HPDE6-E6E7 (cell line): ENCODE results near the gene EPHA4.

Source experiments
- DNase-seq: peaks from one replicate; pipeline ENCODE4 v3.0.0; 2011; ENCODE audit warnings: missing footprints; ENCODE audit errors: extremely low spot score

Gene EPHA4

GRCh38 chr2:221504905-221505304 is 67.2 kb downstream of the EPHA4 start:
- DNase-seq = no peak

- no peak for DNase-seq
Measured at GRCh38 chr2:221503965-221504364, 68.1 kb downstream of the EPHA4 start.

DNA sequence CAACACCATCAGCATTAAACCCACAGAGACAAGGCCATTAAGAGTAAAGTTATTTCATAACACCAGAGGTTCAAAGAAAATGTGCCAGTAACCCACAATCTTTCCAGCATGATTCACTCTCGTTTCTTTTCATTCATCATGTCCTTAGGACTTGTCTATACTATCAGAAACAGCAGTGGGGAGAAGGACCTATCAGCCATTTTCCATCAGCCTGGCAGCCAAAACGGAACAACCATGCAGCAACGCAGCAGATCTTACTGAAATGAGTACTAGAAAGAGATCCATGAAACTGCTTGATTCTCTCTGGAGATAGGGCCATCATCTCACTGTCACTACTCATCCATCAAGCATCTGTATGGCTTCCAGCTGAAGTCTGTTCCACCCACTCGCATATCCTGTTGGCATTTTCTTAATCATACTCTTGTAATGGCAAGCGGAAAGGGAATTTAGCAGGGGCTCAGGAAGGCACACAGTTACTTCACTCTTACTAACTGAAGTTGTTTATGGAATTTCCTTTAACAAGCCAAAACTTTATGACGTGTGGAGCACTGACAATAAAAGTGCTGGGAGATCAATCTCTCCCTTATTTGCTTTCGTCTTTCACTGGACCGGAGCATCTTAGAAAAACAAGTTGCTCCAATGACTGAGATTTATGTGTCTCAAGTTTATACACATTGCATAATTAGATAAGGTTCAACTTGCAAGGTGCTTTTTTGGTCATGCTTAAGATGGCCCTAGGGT is 69.7 kb downstream of the EPHA4 start:
- no peak for DNase-seq

DNA sequence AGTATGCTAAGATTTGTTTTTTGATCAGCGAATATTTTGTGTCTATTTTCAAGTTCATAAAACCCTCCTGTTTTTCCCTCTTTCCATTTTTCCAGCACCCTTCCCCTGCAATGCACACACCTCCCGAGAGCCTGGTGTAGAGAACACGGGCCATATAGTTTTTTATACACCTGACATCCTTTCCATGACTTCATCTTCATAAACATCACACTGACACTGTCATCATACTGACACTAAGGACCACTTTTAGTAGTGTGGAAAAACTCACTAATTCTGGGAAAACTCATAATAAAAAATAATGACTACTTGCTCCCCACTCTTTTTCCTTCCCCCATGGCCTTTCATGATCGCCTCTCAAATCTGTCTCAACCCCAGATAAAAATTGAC is 70.2 kb downstream of the EPHA4 start:
- no peak for DNase-seq

- DNase-seq = no peak
Measured at GRCh38 chr2:221501210-221501882, 70.8 kb downstream of the EPHA4 start.

DNA sequence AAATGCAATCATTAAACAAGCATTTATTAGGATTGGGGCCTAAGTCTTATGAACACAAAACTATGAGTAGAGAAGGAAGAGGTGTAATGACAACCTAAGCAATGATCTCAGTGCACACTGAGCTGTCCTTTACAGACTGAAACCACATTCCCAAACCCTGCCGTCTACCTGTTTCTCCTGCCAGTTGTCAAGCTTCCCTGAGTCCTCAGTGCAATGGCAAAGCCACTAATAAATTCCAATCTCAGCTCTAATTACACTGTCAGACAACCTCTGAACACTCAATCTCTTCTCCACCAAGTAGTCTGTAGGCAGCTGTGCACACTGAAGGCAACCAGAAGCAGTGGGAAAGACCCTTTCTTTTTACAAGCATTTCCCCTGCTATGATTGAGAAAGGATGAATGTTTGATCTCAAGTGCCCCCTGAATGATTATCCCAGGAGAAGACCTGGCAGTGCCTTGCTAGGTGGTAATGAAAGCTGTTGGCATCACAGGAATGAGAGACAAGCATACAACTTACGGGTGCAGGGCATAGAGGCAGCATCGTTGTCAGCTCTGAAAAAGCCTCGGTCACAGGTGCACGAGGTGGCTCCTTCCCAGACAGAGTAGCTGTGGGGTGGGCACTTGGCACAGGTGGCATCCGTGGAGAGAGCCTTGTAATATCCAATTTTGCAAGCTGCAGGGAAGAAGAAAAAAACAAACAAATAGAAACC is 71.4 kb downstream of the EPHA4 start:
- no peak for DNase-seq

GRCh38 chr2:221495731-221496130 is 76.4 kb downstream of the EPHA4 start:
- DNase-seq = no peak

DNA sequence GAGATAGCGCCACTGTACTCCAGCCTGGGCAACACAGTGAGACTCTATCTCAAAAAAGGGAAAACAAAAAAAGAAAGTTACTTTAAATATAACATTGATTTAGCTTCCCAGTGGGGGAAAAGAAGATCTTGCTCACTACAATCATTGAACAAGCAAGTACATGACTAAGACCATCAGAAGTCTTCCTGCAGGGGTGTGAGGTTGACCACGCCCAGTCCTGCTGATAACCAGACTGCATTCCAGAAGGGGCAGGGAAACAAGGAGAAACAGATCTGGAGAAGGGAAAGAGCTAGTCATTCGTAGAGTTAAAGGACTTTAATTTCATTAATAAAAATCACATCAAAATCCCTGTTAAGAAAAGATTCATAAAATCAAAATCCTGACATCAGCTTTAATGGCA is 77.5 kb downstream of the EPHA4 start:
- DNase-seq = no peak

DNA sequence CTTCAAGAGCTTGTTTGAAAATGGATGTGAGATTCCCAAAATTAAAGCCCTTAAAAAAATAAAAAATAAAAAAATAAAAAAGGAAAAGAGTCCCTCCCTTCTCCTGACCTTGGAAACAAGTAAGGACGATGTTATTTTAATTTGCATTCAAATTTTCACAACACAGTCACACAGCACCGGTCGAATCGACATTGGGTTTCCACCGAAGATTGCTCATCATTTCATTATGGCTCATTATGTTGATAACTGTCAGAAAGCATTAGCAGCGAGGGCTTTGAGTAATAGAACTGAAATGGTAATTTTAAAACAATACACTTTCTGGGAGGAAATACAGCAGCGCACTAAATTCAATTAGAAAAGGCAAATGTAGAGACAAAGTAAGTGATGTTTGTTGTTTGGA is 78.7 kb downstream of the EPHA4 start:
- DNase-seq = no peak

DNA sequence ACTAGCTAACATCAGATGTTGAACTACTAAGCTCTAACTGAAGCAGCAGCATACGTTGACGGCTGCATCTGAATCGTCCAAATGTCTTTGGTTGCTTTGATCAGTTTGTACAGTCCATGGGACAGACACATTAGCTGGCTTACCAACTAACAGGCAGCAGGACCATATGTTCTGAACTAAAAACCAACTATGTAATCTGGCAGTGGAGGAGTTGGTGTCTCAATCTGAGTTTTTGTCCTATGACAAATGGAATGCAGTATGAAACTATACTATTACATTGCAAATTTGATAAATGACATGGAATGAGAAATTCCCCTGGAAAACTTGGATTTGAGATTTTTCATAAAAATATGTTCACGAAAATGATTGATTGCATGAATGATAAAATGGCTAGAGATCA is 79.5 kb downstream of the EPHA4 start:
- no peak for DNase-seq

DNA sequence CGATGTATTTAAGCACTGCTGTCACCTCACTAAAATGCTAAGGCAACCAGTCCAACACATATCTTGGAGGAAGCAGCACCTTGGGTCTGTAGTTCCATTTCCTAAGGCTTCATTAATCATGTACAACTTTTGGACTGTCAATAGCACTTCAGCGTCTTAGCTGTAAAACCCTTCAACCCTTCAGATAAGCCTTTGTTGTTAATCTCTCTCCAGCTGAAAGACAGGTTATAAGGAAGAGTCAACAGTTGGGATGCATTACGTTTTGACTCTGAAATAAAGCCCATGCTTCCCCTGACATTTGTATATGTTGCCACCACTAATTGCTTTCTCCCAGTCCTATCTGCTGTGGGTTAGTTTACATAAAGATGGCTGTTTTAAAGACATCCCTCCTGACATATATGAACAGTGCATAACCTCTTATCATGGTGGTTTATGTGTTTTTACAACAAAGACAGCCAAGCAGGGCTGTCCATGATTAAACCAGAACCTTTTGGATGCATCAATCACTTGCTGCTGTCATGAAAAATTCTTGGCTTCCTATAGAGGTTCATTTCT is 81.5 kb downstream of the EPHA4 start:
- no peak for DNase-seq

- DNase-seq = no peak
Measured at GRCh38 chr2:221488136-221488807, 83.8 kb downstream of the EPHA4 start.

DNA sequence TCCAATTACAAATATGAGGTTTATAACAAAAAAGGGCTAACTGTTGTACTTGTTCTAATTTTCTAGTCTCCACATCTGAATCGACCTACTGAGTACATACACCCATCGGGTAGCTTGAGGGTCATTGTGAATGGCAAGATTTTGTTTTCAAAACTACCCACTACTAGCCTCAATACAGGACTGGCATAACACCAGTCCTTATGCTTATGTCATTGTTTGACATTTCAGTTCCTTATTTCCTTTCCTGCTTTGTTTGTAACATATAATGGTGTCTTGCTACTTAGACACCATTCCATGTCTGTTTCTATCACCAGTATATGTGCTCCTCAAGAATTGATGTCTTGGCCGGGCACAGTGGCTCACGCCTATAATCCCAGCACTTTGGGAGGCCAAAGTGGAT is 86.0 kb downstream of the EPHA4 start:
- no peak for DNase-seq

DNA sequence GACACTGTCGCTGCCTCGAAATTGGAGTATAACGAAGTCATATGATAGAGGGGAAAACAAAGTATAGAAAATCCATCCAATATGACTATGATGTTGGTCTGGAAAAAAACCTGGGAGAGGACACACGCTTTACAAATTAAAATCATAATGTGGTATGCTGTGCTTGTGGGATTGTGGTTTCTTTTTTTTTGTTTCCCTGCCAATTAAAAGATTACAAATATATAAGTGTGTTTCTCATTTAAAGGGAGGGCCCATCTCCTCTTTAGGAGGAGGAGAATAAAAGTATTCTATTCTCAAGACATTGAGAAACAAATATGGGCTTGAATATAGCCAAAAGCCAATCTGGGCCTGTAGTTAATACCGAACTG is 86.6 kb downstream of the EPHA4 start:
- no peak for DNase-seq

GRCh38 chr2:221484761-221485502 is 87.2 kb downstream of the EPHA4 start:
- no peak for DNase-seq

- DNase-seq = no peak
Measured at GRCh38 chr2:221482666-221483455, 89.2 kb downstream of the EPHA4 start.

GRCh38 chr2:221480821-221481220 is 91.3 kb downstream of the EPHA4 start:
- no peak for DNase-seq

GRCh38 chr2:221480163-221480562 is 91.9 kb downstream of the EPHA4 start:
- no peak for DNase-seq

DNA sequence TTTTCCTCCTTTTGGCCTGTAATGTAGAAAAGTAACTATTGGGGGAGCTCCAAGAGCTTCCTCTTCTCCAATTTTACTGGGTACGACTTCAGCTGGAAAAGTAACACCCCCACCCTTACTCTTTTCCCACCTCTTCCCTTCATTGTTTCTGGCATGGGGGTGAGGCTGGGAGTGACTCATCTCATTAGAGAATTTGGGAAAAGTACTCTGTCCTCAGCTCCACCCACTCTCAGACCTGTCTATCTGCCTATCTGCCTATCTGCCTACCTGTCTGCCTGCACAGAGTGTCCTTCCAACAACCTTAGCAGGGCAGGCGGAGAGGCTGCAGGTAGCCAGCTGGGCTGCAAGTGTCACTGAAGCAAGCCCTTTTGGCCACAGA is 93.6 kb downstream of the EPHA4 start:
- no peak for DNase-seq

DNA sequence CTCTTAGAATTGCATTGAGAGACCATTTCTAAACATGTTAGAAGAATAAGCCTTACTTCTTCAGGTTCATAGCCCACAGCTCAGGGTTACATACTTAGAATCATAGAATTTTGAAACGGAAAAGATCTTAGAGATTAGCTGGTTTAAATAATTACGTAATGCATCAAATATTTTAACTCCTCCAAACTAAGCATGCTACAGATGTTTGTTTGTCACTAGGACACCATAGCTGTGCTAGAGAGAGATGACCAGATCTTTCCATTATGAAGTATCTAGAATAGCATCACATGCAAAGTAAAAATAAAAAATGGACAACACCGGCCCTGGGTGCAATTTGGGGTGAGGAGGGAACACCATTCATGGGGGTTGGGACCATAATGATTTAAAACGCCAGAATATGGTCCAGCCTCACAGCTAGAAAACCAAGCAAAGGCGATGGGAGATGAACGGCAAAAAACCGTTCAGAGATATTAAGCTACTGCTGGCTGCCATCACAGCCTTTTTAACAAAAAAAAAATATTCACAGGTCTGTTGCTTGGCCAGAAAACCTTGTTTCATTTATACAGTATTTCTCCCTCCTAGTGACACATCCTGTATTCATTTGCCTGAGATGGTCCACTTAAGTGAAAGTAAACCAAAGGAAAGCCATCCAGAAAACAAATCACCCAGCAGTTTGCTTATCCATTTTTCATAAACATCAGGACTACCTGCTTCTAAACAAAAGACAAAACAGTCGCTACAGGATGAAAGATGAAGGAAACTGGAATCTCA is 94.2 kb downstream of the EPHA4 start:
- no peak for DNase-seq
